HL-60 (cell line): Measurements from ENCODE around the gene PRIMA1.

Experiments
- DNase-seq, 2 experiments: peaks; one replicate each; pipeline ENCODE4 v3.0.0-alpha.2; 2010 to 2020; ENCODE audit warnings: low read depth in 1 of 2, low spot score in 1 of 2
- H3K27ac ChIP-seq: fragments of 250-450 bp; sonication (Bioruptor Pico); replicated peaks from 2 replicates; pipeline ENCODE4 v1.5.1; 2020; ENCODE audit warnings: mild to moderate bottlenecking, moderate library complexity
- H3K27me3 ChIP-seq: fragments of 250-450 bp; sonication (Bioruptor Pico); 2 replicates; pipeline ENCODE4 v1.5.1; 2021; ENCODE audit warnings: mild to moderate bottlenecking, moderate library complexity; ENCODE audit not compliant: insufficient read depth, poor library complexity, severe bottlenecking
- H3K4me3 ChIP-seq: replicated peaks from 2 replicates; pipeline ENCODE4 v1.5.1; 2011; ENCODE audit warnings: mild to moderate bottlenecking, control low read depth, low read length; ENCODE audit not compliant: insufficient read depth
- GABPA ChIP-seq: IDR thresholded peaks from 2 replicates; pipeline ENCODE4 v1.6.1; 2012; ENCODE audit warnings: low read depth
- POLR2AphosphoS5 ChIP-seq: IDR thresholded peaks from 2 replicates; pipeline ENCODE4 v1.6.1; 2012; ENCODE audit warnings: low read depth
- SPI1 ChIP-seq: IDR thresholded peaks from 2 replicates; pipeline ENCODE4 v1.6.1; 2012; ENCODE audit warnings: low read depth, mild to moderate bottlenecking, borderline replicate concordance
- TF ChIP-seq, protein P1 (sequence below): IDR thresholded peaks from 2 replicates; pipeline ENCODE4 v1.6.1; 2012; ENCODE audit warnings: low read depth; ENCODE audit not compliant: insufficient replicate concordance
- TF ChIP-seq, protein P2 (sequence below): IDR thresholded peaks from one replicate; pipeline ENCODE4 v1.5.1; 2011; ENCODE audit warnings: low read length, control low read depth, inconsistent platforms; ENCODE audit not compliant: insufficient read depth

PRIMA1 gene

DNA sequence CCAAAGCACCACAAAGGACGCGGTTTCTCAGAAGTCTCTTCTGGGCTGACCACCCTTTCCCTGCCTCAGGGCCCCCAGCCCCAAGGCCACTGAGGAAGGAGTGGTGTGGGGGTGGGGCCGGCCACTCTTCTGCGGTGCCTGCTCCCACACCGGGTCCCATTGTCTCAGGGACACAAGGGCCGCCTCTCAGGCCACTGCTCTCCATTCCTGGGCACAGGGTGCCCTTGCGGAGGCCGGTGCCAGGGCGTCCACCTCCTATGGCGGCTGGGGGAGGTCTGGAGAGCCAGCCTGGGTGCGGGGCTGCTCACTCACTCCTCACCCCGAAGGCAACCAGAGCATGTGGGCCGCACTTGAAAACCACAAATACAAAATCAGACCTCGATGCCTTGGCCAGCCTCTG, 44.1 kb downstream of the PRIMA1 start:
- no peak overlapping the region for H3K4me3 ChIP-seq
- H3K27ac ChIP-seq, result no peak overlapping the region
- TF ChIP-seq POLR2AphosphoS5 (no peak), SPI1 (no peak), GABPA (no peak)
- TF ChIP-seq, protein P1, sequence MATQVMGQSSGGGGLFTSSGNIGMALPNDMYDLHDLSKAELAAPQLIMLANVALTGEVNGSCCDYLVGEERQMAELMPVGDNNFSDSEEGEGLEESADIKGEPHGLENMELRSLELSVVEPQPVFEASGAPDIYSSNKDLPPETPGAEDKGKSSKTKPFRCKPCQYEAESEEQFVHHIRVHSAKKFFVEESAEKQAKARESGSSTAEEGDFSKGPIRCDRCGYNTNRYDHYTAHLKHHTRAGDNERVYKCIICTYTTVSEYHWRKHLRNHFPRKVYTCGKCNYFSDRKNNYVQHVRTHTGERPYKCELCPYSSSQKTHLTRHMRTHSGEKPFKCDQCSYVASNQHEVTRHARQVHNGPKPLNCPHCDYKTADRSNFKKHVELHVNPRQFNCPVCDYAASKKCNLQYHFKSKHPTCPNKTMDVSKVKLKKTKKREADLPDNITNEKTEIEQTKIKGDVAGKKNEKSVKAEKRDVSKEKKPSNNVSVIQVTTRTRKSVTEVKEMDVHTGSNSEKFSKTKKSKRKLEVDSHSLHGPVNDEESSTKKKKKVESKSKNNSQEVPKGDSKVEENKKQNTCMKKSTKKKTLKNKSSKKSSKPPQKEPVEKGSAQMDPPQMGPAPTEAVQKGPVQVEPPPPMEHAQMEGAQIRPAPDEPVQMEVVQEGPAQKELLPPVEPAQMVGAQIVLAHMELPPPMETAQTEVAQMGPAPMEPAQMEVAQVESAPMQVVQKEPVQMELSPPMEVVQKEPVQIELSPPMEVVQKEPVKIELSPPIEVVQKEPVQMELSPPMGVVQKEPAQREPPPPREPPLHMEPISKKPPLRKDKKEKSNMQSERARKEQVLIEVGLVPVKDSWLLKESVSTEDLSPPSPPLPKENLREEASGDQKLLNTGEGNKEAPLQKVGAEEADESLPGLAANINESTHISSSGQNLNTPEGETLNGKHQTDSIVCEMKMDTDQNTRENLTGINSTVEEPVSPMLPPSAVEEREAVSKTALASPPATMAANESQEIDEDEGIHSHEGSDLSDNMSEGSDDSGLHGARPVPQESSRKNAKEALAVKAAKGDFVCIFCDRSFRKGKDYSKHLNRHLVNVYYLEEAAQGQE, result no peak
- TF ChIP-seq, protein P2, sequence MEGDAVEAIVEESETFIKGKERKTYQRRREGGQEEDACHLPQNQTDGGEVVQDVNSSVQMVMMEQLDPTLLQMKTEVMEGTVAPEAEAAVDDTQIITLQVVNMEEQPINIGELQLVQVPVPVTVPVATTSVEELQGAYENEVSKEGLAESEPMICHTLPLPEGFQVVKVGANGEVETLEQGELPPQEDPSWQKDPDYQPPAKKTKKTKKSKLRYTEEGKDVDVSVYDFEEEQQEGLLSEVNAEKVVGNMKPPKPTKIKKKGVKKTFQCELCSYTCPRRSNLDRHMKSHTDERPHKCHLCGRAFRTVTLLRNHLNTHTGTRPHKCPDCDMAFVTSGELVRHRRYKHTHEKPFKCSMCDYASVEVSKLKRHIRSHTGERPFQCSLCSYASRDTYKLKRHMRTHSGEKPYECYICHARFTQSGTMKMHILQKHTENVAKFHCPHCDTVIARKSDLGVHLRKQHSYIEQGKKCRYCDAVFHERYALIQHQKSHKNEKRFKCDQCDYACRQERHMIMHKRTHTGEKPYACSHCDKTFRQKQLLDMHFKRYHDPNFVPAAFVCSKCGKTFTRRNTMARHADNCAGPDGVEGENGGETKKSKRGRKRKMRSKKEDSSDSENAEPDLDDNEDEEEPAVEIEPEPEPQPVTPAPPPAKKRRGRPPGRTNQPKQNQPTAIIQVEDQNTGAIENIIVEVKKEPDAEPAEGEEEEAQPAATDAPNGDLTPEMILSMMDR, result no peak
- DNase-seq, result no peak
- no peaks in the 10 kb centered on the region for H3K27me3 ChIP-seq

DNA sequence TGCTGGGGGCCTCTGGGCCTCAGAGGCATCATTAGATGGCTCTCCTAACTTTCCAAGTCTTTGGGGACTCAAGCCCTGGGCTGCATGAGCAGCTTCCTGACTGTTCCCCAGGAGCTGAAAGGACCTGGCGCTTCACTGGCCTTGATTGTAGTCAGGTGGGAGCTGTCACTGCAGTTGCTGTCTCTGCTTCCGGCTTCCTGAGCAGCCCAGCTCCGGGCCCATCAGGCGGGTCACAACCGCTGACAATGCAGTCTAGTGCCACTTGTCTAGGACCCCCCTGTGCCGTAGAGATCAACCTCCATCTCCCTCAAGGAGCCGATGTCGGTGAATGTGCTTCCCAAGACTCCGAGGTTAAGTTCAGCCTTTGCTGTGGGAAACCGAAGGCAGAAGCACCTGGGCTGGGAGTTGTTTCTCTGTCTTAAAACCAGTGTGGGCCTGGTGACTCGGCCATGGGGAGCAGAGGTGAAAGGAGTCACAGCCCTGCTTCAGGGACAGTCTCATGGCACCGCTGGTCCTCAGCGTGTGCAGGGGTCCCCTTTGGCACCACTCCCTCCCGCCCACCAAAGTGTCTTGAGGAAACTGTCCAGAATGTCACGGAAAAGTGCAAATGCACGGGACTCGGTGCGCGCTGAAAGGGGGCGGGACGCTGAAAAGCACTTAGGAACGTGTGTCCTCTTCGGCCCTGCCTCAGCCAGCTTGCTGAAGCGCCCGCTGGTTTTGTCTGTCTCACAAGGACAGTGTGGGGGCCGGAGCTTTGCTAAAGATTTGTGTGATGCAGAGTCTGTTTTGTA, 44.8 kb downstream of the PRIMA1 start:
- Histone ChIP-seq H3K27ac (no peak overlapping the region), H3K4me3 (no peak overlapping the region), H3K27me3 (peaks cover 2% of the 10 kb centered on the region)
- DNase-seq, result no peak
- TF ChIP-seq SPI1, result no peak
- TF ChIP-seq POLR2AphosphoS5, result no peak
- TF ChIP-seq, protein P1, result no peak
- TF ChIP-seq, protein P2, result no peak
- TF ChIP-seq GABPA, result no peak

DNA sequence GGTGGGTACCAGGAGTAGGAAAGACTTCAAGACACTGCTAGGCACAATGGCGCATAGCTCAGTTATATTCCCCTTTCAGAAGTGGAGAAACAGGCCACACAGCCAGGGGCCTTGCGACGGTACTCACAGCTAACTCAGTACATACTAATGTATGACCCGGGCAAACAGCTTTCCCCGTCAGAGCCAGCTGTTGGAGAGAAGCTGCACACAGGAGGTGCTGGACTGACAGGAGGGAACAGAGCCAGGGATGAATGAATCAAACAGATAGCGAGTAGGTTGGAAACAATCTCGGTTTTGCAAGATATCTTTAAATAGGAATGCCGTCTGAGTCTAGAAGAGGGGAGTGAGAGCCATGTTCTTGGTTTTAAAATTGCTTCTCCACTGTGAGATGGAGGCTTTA, 45.5 kb downstream of the PRIMA1 start:
- H3K27ac ChIP-seq, result no peak overlapping the region
- no peak for TF ChIP-seq GABPA
- H3K27me3 ChIP-seq, result peaks cover 3% of the 10 kb centered on the region
- no peak for DNase-seq
- H3K4me3 ChIP-seq, result no peak overlapping the region

DNA sequence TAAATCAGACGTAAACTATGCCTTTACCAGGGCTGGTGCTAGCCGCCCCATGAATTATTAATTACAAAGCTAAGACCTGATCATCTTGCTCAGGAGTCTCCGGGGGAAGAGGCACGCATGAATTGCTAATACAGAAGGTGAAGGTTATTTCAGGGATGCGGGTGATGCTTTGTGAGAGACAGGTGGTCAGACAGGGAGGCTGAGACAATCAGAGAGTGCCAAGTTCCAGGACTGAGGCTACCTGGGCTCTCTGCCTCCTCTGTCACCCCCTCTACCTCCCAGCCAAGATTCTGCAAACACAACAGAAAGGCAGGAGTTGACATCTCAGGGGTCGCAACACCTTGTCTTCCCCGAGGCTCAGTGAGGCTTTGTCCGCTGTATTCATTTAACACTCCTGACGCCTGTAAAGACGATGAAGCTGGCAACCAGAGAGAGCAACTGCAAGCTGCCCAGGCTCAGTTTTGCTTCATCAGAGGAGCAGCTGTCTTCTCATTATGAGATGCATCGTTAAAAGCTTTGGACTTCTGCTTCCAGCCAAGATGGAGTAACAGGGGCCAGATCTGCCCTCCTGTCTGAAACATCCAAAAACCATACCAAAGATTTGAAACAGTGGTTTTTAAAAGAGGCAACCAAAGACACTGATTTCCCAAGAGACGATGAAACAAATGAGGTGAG, 46.6 kb downstream of the PRIMA1 start:
- Histone ChIP-seq H3K27me3 (peaks cover 3% of the 10 kb centered on the region), H3K27ac (no peak overlapping the region), H3K4me3 (no peak overlapping the region)
- no peak for TF ChIP-seq POLR2AphosphoS5
- TF ChIP-seq GABPA, result no peak
- no peak for DNase-seq

DNA sequence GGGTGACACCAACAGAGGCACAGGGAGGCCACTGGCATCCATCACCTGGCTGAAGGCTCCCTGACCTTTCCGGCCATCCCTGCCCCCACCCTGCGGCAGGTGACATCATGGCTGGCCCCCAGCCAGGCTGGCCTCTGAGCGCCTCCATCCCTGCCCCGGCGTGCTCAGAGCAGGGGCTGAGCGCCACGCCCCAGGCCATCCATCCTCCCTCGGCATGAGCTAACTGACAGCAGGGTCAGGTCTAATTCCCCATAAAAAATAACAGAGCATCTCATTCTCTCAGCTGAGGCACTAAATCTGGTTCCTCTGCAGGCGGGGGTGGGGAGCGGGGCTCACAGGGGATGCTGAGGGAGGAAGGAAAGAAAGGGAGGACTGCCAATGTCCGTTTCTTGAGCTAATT, 50.7 kb downstream of the PRIMA1 start:
- Histone ChIP-seq H3K27ac (no peak overlapping the region), H3K27me3 (peaks cover 5% of the 10 kb centered on the region), H3K4me3 (no peak overlapping the region)
- no peak for TF ChIP-seq GABPA
- no peak for TF ChIP-seq SPI1
- no peak for TF ChIP-seq POLR2AphosphoS5
- TF ChIP-seq, protein P2, result no peak
- TF ChIP-seq, protein P1, result no peak
- DNase-seq, result no peak
